HepG2 (cell line): ENCODE results near the gene LLGL1. TPM values are rescaled to one million over a fixed set of nuclear protein-coding genes. Genes with fewer than 3 reads are reported as not detected.
A peak's percentile ranks its signal among the peaks of the same experiment; 100 is the strongest.

Experiments
- ATAD3A ChIP-seq: sonication (generic); formaldehyde crosslinking; IDR thresholded peaks from 2 replicates; pipeline ENCODE4 v1.4.0; 2020; ENCODE audit warnings: missing genetic modification reagents
- ATF1 ChIP-seq: IDR thresholded peaks from 2 replicates; pipeline ENCODE4 v1.6.1; 2016; ENCODE audit warnings: mild to moderate bottlenecking, control low read depth
- CC2D1A ChIP-seq: sonication (generic); formaldehyde crosslinking; IDR thresholded peaks from 2 replicates; pipeline ENCODE4 v1.8.1; 2023; ENCODE audit warnings: mild to moderate bottlenecking, missing genetic modification reagents
- ELF3 ChIP-seq: IDR thresholded peaks from 2 replicates; pipeline ENCODE4 v1.6.1; 2016; ENCODE audit warnings: missing genetic modification reagents, missing compliant biosample characterization
- FOSL1 ChIP-seq: sonication (generic); formaldehyde crosslinking; IDR thresholded peaks from 2 replicates; pipeline ENCODE4 v1.9.0; 2021; ENCODE audit warnings: missing genetic modification reagents, borderline replicate concordance
- HMG20A ChIP-seq: IDR thresholded peaks from 2 replicates; pipeline ENCODE4 v1.6.1; 2016; ENCODE audit warnings: borderline replicate concordance
- JUNB ChIP-seq: sonication (generic); formaldehyde crosslinking; IDR thresholded peaks from 2 replicates; pipeline ENCODE4 v1.8.0; 2022; ENCODE audit warnings: missing genetic modification reagents, mild to moderate bottlenecking, borderline replicate concordance
- MAF1 ChIP-seq: sonication (generic); formaldehyde crosslinking; IDR thresholded peaks from 2 replicates; pipeline ENCODE4 v1.5.0; 2020; ENCODE audit warnings: missing genetic modification reagents, borderline replicate concordance
- MEIS2 ChIP-seq: sonication (generic); formaldehyde crosslinking; IDR thresholded peaks from 2 replicates; pipeline ENCODE4 v1.9.0; 2021; ENCODE audit warnings: mild to moderate bottlenecking, missing genetic modification reagents
- NCOA5 ChIP-seq: sonication (generic); formaldehyde crosslinking; IDR thresholded peaks from 2 replicates; pipeline ENCODE4 v1.4.0; 2020; ENCODE audit warnings: missing genetic modification reagents
- ONECUT2 ChIP-seq: sonication (generic); formaldehyde crosslinking; IDR thresholded peaks from 2 replicates; pipeline ENCODE4 v1.4.0; 2020; ENCODE audit warnings: missing genetic modification reagents
- PAX8 ChIP-seq: sonication (generic); formaldehyde crosslinking; IDR thresholded peaks from 2 replicates; pipeline ENCODE4 v1.8.0; 2022; ENCODE audit warnings: mild to moderate bottlenecking, missing genetic modification reagents, borderline replicate concordance
- SAFB2 ChIP-seq: sonication (generic); formaldehyde crosslinking; IDR thresholded peaks from 2 replicates; pipeline ENCODE4 v1.5.1; 2020; ENCODE audit warnings: missing genetic modification reagents, low read depth, mild to moderate bottlenecking, borderline replicate concordance
- SCMH1 ChIP-seq: sonication (generic); formaldehyde crosslinking; IDR thresholded peaks from 2 replicates; pipeline ENCODE4 v1.9.0; 2021; ENCODE audit warnings: missing genetic modification reagents, mild to moderate bottlenecking, borderline replicate concordance
- ZBTB42 ChIP-seq: sonication (generic); formaldehyde crosslinking; IDR thresholded peaks from 2 replicates; pipeline ENCODE4 v1.5.0; 2020; ENCODE audit warnings: mild to moderate bottlenecking, missing genetic modification reagents
- ZMYM4 ChIP-seq: sonication (generic); formaldehyde crosslinking; IDR thresholded peaks from 2 replicates; pipeline ENCODE4 v1.8.1; 2023; ENCODE audit warnings: mild to moderate bottlenecking, missing genetic modification reagents
- ZNF430 ChIP-seq: sonication (generic); formaldehyde crosslinking; IDR thresholded peaks from 2 replicates; pipeline ENCODE4 v1.9.0; 2021; ENCODE audit warnings: mild to moderate bottlenecking, missing genetic modification reagents
- ZNF775 ChIP-seq: sonication (generic); formaldehyde crosslinking; IDR thresholded peaks from 2 replicates; pipeline ENCODE4 v1.4.0; 2020; ENCODE audit warnings: missing genetic modification reagents, mild to moderate bottlenecking, moderate library complexity, borderline replicate concordance
- ZNF883 ChIP-seq: sonication (generic); formaldehyde crosslinking; IDR thresholded peaks from 2 replicates; pipeline ENCODE4 v1.5.1; 2020; ENCODE audit warnings: mild to moderate bottlenecking, missing genetic modification reagents; ENCODE audit errors: not compliant biosample characterization
- polyA plus RNA-seq, 8 experiments: library from polyadenylated mRNA; depleted of rRNA in 3 of 8; stranded (reverse) in 7 of 8; unstranded in 1 of 8; fragments of >200 nt; fragmentation: Illumina TruSeq in 4 of 8; extraction: Trizol in 4 of 8; gene quantifications; 2 replicates each; pipeline versions ENCODE4 v1.2.1 to v1.2.3, GENCODE V29; 2011 to 2016; ENCODE audit warnings: low read depth in 4 of 8, missing spikeins in 1 of 8, mixed read lengths in 1 of 8; ENCODE audit not compliant: insufficient read depth in 1 of 8
- total RNA-seq, 5 experiments: library from RNA; depleted of rRNA; stranded (reverse); fragments of >200 nt; fragmentation: Illumina TruSeq; extraction: Trizol; gene quantifications; 2 replicates each; pipeline ENCODE4 v1.2.3, GENCODE V29; 2016; ENCODE audit warnings: low read depth in 1 of 5
- TF ChIP-seq, protein P1 (sequence below): sonication (generic); formaldehyde crosslinking; IDR thresholded peaks from 2 replicates; pipeline ENCODE4 v1.5.0; 2020; ENCODE audit warnings: missing genetic modification reagents
- TF ChIP-seq, protein P2 (sequence below): sonication (generic); formaldehyde crosslinking; IDR thresholded peaks from 2 replicates; pipeline ENCODE4 v1.8.1; 2023; ENCODE audit warnings: mild to moderate bottlenecking, missing genetic modification reagents, borderline replicate concordance
- TF ChIP-seq, protein P3 (sequence below): sonication (generic); formaldehyde crosslinking; IDR thresholded peaks from 2 replicates; pipeline ENCODE4 v1.4.0; 2020; ENCODE audit warnings: low read depth, mild to moderate bottlenecking, missing genetic modification reagents
- TF ChIP-seq, protein P4 (sequence below): sonication (generic); formaldehyde crosslinking; IDR thresholded peaks from 2 replicates; pipeline ENCODE4 v1.8.1; 2023; ENCODE audit warnings: missing genetic modification reagents, mild to moderate bottlenecking, borderline replicate concordance
- TF ChIP-seq, protein P5 (sequence below): conservative IDR thresholded peaks from 2 replicates; pipeline ENCODE4 v1.6.1; 2018; ENCODE audit warnings: missing genetic modification reagents
- TF ChIP-seq, protein P6 (sequence below): sonication (generic); formaldehyde crosslinking; IDR thresholded peaks from 2 replicates; pipeline ENCODE4 v1.9.0; 2022; ENCODE audit warnings: low read depth, missing genetic modification reagents

LLGL1 gene
- total and polyA plus RNA-seq, 2 of the 13 experiments (the other 11 are each of a cell fraction or from before 2014, with no cell fraction given) = 15.0 to 15.3 TPM

DNA sequence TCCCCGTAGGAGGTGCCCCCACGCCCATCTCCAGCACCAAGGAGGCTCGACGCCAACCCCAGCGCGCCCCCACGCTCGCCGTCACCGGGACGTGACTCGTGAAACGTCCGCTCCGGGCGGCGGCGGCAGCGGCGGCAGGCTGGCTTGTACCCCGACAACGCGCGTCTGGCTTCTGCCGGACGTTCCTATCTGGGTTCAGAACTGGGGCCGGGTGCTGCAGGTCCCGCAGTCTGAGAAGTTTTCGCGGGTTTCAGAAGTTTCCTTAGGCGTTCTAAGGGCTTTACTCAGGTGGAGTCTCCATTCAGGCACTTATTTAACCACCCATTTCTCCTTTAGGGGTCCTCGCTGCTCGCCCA lies 42.5 kb upstream of the LLGL1 start (continued):
- TF ChIP-seq, protein P1, sequence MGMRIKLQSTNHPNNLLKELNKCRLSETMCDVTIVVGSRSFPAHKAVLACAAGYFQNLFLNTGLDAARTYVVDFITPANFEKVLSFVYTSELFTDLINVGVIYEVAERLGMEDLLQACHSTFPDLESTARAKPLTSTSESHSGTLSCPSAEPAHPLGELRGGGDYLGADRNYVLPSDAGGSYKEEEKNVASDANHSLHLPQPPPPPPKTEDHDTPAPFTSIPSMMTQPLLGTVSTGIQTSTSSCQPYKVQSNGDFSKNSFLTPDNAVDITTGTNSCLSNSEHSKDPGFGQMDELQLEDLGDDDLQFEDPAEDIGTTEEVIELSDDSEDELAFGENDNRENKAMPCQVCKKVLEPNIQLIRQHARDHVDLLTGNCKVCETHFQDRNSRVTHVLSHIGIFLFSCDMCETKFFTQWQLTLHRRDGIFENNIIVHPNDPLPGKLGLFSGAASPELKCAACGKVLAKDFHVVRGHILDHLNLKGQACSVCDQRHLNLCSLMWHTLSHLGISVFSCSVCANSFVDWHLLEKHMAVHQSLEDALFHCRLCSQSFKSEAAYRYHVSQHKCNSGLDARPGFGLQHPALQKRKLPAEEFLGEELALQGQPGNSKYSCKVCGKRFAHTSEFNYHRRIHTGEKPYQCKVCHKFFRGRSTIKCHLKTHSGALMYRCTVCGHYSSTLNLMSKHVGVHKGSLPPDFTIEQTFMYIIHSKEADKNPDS (CRISPR knock-in tag) = no peak
- no peak; the same call in 1 of the 2 replicates for TF ChIP-seq SAFB2 (CRISPR knock-in tag)
- TF ChIP-seq FOSL1 (CRISPR knock-in tag) = no peak
- TF ChIP-seq JUNB (CRISPR knock-in tag) = no peak
- no peak for TF ChIP-seq NCOA5 (CRISPR knock-in tag)
- TF ChIP-seq, protein P2, sequence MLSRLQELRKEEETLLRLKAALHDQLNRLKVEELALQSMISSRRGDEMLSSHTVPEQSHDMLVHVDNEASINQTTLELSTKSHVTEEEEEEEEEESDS = 0 out of 2 replicates have a peak, but pooled peaks have one; percentile 77
- TF ChIP-seq ZNF775 (CRISPR knock-in tag) = no peak
- peak; percentile 78; the same call in 1 of the 2 replicates for TF ChIP-seq ATF1 (CRISPR knock-in tag)
- TF ChIP-seq ELF3 (CRISPR knock-in tag) = no peak; the same call in none of the 2 replicates
- TF ChIP-seq ZBTB42 = 0 out of 2 replicates have a peak, but pooled peaks have one; percentile 59
- no peak for TF ChIP-seq ZMYM4 (CRISPR knock-in tag)
- TF ChIP-seq ZNF430 (CRISPR knock-in tag) = peak; percentile 83
- TF ChIP-seq, protein P3, sequence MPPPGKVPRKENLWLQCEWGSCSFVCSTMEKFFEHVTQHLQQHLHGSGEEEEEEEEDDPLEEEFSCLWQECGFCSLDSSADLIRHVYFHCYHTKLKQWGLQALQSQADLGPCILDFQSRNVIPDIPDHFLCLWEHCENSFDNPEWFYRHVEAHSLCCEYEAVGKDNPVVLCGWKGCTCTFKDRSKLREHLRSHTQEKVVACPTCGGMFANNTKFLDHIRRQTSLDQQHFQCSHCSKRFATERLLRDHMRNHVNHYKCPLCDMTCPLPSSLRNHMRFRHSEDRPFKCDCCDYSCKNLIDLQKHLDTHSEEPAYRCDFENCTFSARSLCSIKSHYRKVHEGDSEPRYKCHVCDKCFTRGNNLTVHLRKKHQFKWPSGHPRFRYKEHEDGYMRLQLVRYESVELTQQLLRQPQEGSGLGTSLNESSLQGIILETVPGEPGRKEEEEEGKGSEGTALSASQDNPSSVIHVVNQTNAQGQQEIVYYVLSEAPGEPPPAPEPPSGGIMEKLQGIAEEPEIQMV (CRISPR knock-in tag) = no peak
- TF ChIP-seq, protein P4, sequence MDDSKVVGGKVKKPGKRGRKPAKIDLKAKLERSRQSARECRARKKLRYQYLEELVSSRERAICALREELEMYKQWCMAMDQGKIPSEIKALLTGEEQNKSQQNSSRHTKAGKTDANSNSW = no peak
- TF ChIP-seq MAF1 (CRISPR knock-in tag) = 0 out of 2 replicates have a peak, but pooled peaks have one; percentile 30
- no peak for TF ChIP-seq ATAD3A (CRISPR knock-in tag)
- TF ChIP-seq, protein P5, sequence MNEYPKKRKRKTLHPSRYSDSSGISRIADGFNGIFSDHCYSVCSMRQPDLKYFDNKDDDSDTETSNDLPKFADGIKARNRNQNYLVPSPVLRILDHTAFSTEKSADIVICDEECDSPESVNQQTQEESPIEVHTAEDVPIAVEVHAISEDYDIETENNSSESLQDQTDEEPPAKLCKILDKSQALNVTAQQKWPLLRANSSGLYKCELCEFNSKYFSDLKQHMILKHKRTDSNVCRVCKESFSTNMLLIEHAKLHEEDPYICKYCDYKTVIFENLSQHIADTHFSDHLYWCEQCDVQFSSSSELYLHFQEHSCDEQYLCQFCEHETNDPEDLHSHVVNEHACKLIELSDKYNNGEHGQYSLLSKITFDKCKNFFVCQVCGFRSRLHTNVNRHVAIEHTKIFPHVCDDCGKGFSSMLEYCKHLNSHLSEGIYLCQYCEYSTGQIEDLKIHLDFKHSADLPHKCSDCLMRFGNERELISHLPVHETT (CRISPR knock-in tag) = peak; percentile 89
- TF ChIP-seq CC2D1A (CRISPR knock-in tag) = no peak
- no peak; the same call in 1 of the 2 replicates for TF ChIP-seq MEIS2 (CRISPR knock-in tag)
- no peak for TF ChIP-seq ONECUT2 (CRISPR knock-in tag)
- TF ChIP-seq, protein P6, sequence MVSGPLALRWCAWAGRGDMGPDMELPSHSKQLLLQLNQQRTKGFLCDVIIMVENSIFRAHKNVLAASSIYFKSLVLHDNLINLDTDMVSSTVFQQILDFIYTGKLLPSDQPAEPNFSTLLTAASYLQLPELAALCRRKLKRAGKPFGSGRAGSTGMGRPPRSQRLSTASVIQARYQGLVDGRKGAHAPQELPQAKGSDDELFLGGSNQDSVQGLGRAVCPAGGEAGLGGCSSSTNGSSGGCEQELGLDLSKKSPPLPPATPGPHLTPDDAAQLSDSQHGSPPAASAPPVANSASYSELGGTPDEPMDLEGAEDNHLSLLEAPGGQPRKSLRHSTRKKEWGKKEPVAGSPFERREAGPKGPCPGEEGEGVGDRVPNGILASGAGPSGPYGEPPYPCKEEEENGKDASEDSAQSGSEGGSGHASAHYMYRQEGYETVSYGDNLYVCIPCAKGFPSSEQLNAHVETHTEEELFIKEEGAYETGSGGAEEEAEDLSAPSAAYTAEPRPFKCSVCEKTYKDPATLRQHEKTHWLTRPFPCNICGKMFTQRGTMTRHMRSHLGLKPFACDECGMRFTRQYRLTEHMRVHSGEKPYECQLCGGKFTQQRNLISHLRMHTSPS (CRISPR knock-in tag) = 0 out of 2 replicates have a peak, but pooled peaks have one; percentile 60
- TF ChIP-seq HMG20A = no peak
- no peak for TF ChIP-seq ZNF883 (CRISPR knock-in tag)
- TF ChIP-seq PAX8 (CRISPR knock-in tag) = no peak
- TF ChIP-seq SCMH1 (CRISPR knock-in tag) = no peak
